GM19438 (cell line): ENCODE data around the gene BLOC1S5.

Experiments used
- ATAC-seq: cut with Tn5 transposase; IDR thresholded peaks from one replicate; pipeline ENCODE4 v1.9.1; 2021; ENCODE audit warnings: low read depth; ENCODE audit not compliant: unreplicated experiment

Gene BLOC1S5, protein sequence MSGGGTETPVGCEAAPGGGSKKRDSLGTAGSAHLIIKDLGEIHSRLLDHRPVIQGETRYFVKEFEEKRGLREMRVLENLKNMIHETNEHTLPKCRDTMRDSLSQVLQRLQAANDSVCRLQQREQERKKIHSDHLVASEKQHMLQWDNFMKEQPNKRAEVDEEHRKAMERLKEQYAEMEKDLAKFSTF

DNA sequence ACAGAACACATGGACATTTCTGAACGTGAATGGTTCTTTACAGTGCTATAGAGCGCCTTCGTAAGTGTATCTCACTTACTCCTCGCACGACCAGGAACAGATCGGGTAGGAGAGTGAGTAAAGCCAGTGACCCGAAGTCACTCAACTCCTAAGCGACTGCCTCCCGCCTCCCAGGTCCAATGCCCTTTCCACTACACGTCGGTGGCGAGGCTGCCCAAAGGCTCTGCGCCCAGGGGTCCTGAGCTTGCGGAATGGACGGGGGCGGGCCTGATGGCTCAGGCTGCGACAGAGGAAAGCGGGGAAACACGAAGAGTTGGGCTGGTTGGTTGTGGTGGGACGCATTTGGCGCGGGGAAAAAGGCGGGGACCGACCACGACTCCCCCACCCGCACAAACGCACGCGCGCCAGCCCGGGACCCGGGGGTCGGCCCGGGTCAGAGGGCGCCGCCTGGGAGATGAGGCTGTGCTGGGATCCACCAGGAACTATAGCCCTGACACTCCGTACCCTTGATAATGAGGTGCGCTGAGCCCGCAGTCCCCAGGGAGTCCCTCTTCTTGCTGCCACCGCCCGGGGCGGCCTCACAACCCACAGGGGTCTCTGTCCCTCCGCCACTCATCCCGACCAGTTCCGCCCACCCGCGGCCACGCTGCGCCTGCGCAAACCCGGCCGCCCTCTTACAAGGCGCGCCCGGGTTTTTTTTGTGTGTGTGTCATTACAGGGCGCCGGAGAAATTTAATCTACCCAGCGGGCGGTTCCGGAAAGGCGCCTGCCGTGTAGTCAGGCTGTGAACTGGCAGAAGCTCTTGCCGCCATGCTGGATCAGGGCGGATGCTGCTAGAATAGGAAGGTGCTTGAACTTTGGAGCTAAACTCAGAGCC lies at the start of gene BLOC1S5:
Gene BLOC1S5, minus strand, starts transcription at position 629 of the 877 bp plus-strand sequence. Its CDS starts 13 bp downstream, at position 616.
- ATAC-seq = peak; percentile 89

DNA sequence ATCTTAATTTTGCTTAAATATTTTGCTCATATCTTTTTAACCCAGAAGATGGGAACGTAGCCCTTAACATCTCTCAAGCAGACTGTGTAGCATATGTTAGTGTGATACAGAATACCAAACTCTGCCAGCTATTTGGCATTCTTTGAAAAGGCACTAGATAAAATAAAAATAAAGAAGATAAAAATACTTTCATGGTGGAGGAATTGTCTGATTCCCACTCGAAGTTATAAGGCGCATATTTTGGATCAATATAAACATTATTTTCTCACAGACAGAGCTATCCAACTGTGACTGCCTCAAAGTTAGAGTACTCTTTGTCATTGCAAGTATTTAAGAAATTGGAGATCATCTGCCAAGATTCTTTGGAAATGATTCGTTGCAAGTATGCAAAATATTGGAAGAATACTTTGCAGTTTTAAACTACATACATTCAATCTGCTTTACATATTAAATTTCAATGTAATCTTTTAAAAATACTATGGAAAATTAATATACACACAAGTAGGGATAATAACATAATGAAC lies 49.0 kb upstream of the BLOC1S5 start:
- no peak for ATAC-seq

DNA sequence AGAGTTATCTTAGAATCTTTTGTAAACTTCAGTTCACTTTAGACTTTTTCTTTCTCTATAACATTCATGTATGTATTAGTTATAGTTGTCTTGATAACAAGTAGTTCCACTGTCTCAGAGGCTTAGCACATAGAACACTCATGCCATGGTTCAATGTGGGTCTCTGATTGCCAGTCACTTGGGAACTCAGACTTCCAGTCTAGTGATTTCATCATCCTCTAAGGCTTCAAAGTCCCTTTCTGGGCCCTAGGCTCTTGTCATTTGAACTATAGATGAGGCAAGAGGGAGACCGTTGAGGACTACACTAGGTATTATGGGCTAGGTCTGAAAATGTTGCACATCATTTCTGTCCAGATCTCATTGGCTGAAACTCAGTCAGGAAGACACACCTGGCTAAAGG lies 46.5 kb upstream of the BLOC1S5 start:
- no peak for ATAC-seq

DNA sequence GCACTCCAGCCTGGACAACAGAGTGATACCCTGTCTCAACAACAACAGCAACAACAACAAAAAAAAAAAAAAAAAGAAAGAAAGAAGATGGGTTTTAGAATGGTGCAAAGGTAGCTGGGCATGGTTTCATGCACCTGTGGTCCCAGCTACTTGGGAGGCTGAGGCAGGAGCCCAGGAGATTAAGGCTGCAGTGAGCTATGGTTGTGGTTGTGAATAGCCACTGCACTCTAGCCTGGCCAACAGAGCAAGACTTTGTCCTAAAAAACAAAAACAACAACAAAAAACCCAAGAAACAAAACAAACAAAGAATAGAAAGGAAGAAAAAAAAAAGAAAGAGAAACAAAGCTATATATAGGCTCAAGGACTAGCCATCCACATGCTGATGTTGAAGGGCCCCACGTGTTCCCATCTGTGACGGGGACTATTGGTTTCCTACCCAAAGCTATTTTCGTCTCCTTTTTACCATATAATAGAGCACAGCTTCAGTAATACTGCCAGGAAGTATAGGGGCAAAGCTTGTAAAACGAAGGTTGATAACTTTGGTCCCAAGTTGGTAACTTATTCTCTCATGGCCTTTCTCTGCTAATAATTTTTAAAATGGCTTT lies 46.0 kb upstream of the BLOC1S5 start:
- ATAC-seq = no peak

DNA sequence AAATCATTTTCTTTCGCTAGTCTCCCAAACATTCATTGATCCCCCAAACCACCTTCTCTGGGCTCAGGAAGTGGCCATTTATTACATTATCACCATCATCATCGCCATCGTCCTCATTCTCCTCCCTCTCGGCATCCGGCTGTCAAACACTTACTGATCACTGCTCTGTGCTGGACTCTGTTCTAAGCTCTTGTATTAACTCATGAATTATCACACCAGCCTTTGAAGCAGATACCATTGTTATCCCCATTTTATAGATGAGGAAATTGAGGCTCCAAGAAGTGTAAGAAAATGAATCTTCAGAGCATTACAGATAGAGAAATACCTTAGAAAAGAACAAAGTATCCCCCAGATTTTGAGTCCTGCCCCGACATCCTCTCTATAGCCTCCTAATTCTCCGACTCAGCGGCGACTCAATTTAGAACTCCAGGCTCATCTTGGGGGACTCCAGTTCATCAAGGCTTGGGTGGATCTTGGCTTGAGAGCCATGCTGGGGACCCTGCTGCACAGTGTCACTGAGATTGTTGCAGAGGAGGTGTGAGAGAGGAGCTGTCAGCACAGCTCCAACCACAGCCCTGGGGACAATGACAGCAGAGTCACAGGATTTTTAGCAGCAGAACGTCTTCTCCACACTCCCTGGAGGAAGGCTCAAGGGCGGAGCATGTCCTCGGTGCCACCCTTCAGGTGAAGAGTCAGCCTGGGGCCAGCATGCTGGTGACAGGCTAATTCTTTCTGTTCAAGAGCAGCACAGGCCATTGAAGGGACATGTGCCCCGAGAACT lies 44.8 kb upstream of the BLOC1S5 start:
- ATAC-seq = no peak

DNA sequence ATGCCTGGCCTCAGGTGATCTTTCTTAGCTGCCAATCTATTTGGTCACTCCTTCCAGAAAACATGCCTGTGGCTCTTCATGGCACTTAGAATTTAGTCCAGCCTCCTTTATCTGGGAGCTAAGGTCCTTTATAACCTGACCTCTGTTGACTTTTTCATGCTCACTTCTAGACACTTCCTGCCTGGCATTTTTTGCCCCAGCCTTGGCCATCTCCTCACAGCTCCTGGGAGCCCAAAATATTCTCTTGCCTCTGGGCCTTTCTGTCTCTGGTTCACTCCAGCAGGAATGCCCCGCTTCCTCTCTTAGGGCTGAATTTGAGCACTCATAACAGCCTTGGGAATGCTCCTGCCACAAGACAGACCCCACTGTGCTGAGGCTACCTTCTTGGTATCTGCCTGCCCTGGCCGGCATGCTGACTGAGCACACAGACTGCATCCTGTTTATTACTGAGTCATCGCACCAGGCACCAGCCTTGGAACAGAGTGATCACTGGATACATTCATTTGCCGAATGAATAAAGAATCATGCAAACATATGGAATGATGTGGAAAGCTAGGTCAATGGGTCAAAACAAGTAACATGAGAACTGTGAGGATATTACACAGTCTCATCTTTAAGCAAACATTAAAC lies 44.0 kb upstream of the BLOC1S5 start:
- no peak for ATAC-seq

DNA sequence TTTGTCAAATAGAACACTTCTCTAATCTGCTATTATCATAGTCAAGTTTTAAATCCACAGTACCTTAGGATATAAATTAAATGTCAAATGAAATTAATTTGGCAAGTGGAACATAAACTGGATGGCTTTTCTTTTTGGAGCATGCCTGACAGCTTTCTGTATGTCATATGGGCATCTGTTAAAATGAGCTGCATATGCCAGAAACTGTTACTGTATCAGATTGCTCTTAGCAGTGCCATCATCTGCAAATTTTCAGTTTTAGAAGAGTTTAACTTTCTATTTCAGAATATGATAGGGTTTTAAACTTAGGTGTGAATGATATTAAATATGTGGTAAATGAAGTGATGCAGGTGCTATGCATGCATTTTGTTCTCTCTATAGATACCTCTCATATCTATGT lies 41.6 kb upstream of the BLOC1S5 start:
- ATAC-seq = no peak

DNA sequence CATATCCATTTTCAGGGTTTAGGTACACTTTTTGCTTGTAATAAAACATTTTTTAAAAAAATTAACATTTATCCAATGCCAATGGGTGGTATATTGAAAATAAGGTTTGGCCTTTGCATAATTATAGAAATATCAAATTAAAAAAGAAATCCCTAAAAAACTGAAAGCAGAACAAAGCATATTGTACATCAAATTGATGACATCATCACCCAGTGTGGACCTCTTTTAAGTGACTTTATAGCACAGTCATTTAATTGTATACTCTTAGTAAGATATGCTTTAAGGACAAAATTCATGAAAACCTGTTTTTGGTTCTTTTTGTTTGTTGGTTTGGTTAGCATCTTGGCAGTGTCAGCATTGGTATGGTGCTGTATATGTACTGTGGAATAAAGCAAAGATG lies 39.5 kb upstream of the BLOC1S5 start:
- ATAC-seq = no peak

DNA sequence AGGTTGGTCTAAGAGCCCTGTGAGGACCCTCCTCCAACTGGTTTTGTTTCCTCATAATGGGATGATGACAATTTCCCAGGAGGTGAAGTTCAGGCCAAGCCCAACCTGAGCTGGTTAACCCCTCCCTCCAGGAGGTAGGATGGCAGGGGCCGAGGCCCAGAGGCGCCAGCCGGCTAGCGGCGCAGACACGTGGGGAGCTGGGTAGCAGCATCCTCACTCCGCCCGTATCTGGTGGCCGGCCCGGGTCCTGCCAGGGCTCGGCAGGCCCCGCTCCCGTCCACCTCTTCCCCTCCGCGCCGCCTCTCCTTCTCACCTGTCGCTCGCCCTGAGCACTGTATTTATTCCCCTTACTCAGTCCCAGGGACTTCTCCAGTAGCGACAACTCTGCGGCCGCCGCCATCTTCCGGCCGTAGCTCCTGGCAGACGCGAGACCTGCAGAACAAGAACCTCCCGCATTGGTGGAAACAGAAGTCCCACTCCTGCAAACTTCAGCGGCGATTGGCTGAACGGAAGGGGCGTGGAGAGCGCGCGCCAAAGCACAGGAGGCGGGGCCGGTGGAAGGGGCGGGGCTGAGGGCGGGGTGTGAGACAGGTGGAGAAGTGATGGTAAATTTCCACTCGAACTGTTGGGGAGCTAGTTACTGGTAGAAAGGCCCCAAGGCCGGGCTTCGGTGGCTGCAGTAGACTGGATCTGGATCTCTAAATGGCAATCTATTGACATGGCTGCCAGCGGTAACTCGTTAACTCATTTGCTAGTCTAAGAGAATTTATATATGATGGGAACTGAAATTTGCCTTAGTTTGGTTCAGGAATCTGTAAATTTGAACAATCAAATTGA lies 38.2 kb upstream of the BLOC1S5 start, which contains the start of gene EEF1E1:
Gene EEF1E1, minus strand, starts transcription at position 427 of the 837 bp plus-strand sequence. Its CDS starts 27 bp downstream, at position 400.
- peak; percentile 99 for ATAC-seq

DNA sequence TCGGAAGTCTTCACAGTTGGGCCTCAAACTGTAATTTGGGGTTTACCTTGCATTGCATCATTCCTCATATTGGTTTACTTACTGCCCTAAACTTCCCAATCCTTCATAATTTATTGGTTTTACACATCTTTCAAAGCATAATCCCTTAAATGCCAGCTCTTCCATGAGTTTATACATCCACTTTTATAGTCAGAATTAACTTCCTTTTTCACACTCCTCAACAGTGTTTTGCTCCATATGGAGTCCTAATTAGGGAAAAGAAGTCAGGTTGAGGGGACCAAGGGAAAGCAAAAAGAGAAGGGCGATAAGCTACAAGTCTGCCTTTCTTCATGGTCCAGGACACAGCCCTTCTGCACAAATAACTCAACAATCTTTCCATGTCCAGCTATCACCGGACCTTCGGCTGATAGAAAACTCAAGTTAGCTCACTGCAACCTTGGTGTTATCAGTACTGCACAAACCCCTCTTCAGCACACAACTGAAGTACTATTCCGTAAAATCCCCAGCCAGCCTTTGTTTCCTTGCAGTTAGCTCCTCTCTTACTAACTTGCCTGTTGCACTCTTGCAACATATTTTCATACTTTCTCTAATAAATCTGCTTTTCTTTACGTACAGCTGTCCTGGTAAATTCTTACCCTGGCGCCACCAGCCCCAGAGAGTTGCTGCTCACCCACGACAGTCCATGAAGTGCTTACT lies 36.1 kb upstream of the BLOC1S5 start:
- no peak for ATAC-seq

DNA sequence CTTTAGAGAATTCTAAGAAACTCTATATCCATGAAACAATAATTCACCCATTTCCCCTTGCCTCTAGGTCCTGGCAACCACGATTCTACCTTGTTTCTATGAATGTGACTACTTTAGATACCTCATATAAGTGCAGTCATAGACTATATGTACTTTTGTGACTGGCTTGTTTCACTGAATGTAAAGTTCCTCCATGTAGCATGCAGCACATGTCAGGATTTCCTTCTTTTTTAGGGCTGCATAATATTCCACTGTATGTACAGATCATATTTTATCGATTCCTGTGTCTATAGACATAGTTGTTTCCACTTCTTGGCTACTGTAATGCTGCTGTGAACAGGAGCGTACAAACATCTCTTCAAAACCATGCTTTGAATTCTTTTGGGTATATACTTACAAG lies 26.5 kb upstream of the BLOC1S5 start:
- no peak for ATAC-seq

DNA sequence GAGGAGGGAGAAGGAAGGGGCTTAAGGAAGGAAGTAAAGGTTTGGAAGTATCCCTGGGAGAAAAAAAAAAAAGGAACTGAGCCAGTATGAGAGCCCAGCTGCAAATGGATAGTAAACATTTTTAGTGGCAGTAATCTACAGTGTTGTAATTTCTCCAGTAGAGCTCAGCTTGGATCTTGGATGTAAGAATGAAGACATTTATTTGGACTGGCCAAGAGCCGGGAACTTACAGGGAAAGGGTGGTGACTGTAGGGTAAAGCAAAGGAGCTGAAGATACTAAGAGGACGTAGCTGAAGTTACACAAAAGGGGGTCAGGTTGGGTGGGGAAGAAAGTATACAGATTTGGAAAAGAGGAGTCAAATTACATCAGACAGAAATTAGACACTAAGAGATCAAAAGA lies 24.7 kb upstream of the BLOC1S5 start:
- no peak for ATAC-seq

DNA sequence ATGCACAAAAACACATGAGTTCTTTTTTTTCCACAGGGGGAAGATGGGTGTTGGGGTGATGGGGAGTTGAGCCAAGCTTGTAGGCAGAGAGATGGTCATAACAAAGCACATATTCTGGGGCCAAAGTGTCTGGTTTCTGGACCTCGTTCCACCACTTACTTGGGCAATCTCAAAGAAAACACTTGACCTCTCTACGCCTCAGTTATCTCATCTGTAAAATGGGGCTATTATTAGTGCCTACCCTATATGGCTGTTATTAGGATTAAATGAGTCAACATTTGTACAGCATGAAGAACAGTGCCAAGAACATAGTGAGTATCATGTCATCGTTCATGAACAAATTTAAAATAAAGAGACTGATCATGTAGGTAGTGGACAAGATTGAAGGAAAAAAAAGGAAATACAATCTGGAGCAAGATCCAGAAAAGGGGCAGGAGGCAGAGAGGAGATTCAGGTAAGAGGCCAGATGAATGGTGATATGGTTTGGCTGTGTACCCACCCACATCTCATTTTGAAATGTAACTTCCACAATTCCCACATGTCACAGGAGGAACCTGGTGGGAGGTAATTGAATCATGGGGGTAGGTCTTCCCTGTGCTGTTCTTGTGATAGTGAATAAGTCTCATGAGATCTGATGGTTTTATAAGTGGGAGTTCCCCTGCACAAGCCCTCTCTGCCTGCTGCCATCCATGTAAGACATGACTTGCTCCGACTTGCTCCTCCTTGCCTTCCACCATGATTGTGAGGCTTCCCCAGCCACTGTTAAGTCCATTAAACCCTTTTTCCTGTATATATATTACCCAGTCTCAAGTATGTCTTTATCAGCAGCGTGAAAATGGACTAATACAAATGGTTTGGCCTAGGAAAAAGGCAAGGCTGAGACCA lies 23.9 kb upstream of the BLOC1S5 start:
- no peak for ATAC-seq

DNA sequence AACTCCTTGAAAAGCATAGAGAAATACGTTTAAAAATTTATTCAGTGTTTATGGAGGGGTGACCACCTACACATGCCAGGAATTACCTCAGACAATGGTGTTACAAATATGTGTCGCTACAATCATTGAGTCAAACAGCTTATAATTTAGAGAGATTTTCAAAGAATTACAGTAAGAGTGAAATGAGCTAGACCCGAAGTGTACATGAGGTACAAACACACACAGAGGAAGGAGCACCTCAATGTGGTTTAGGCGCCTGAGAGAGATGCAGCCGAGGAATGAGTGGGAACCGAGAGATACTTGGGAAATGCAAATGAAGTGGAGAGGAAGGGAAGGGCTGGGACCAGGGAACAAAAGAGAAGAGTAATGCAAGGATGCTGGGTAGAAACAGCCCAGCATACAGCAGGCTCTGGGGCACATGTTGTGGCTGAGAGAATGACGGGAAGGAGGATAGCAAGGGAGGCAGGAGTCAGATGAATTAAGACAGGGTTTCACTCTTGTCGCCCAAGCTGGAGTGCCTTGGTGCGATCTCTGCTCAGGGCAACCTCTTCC lies 22.6 kb upstream of the BLOC1S5 start:
- ATAC-seq = no peak

DNA sequence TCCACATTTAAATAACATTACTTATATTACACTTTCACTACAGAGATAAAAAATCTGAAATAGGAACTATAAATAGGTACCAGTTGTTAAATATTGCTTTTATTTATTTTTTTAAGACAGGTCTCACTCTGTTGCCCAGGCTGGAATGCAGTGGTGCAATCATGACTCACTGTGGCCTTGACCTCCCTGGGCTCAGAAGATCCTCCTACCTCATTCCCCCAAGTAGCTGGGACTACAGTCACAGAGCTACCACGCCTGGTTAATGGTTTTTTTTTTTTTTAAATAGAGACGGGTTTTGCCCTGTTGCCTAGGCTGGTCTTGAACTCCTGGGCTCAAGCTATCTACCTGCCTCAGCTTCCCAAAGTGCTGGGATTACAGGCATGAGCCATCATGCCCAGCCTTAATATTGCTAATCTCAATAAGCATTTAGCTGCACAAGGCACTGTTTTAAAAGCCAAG lies 20.9 kb upstream of the BLOC1S5 start:
- ATAC-seq = no peak

DNA sequence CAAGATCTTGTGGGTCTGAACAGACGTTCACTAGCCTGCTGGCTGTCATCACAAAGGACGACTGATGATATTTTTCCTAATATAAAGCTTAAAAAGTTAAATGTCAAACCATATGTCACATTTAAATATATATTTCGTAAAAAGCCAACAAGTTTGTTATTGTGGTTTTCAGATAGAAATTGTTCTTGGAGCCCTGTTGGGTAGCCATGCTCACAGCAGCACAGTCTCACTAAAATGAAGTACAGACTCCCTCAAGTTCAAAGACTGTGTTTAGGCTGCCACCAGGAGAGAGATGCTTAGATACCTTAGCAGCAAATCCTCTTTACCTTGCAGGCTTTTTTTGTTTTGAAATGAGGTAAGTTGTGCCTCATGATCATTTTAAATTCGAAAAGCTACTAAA lies 20.4 kb upstream of the BLOC1S5 start:
- no peak for ATAC-seq
